GM19239 (cell line): ENCODE results near the gene MPEG1.

Experiments
- DNase-seq: peaks from one replicate; pipeline ENCODE4 v3.0.0; 2011; ENCODE audit warnings: low spot score; ENCODE audit not compliant: insufficient read length
- FAIRE-seq: peaks from 2 replicates; lab custom pipeline; 2011; peaks lifted over from hg19 to GRCh38; lab: Jason Lieb, UNC

Gene MPEG1

DNA sequence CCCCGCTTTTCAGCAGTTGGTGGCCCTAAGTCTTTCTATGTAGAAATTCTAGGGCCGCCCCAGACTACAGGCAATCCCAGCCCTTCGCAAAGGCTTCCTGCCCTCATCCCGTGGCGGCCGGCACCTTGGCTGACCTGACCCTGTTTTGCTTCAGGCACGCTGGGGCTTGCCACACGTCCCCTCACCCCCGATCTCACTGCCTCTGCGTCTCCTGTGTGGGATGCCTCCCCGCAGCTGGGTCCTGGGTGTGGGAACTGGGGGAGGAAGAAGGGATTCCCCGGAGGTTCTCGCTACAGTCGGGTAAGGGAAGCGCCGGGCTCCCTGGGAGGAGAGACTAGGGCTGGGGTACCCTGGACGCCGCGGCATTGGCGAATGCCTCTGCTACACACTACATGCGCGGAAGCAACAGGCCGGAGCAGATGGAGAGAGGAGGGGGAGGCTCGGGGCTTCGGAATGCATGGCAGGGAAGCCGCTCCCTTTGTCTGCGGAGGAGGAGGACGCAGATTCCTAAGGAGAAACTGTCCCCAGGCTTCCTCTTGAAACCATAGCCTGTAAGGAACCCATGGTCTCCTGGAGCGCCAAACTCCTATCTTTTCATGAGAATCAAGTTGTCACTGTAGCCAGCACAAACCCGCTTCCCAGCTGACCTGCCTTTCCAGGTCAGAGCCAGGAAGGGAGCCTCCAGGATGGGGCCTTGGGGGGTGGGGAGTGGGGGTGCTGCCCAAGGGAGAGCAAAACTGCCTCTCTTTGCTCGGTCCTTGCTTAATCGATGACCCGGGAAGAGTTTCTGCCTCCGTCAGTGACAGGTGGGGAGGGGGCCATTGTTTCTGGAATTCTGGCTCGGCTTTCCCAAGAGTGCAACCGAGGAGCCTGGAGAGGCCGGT lies 39.4 kb downstream of the MPEG1 start:
- peak; percentile 69 for FAIRE-seq
- no peak for DNase-seq

- DNase-seq (peak; percentile 29), FAIRE-seq (peak; percentile 14)
Measured at GRCh38 chr11:59172345-59173079, 40.2 kb downstream of the MPEG1 start.

GRCh38 chr11:59171508-59172322 lies 41.0 kb downstream of the MPEG1 start, which contains the start of gene DTX4:
DTX4 (plus strand) TSS chr11:59172132; CDS start chr11:59172596, 464 bp downstream.
- DNase-seq (peak; percentile 82), FAIRE-seq (peak; percentile 90)

GRCh38 chr11:59164028-59164427 lies 48.7 kb downstream of the MPEG1 start:
- no peak for DNase-seq
- FAIRE-seq = no peak
